GM12874 (cell line): ENCODE measurements around the gene SLC25A21.
A peak's percentile ranks its signal among the peaks of the same experiment; 100 is the strongest.

Source experiments
- TF ChIP-seq, protein P1 (sequence below): IDR thresholded peaks from 2 replicates; pipeline ENCODE4 v1.5.1; 2011; ENCODE audit warnings: low read depth, mild to moderate bottlenecking, control low read depth, low read length, moderate library complexity; ENCODE audit not compliant: insufficient read depth

SLC25A21 gene

DNA sequence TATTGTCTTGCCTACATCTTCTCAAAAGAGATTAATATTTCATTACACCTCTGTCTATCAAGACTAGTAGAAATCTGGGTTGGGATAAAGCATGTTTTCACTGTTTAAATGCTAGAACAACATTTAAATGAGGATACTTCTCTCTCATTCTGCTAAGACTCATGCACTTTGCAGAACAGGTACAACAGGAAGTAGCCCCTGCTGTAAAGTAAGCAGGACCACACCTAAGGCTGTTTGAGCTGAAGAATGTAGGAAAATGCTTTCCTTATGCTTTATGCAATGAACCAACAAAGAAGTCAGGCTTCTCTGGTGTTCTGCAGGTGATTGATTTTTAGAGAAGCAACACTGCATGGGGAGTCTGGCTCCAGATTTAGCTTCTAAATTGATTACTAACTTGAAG, 421.3 kb downstream of the SLC25A21 start:
- TF ChIP-seq, protein P1, sequence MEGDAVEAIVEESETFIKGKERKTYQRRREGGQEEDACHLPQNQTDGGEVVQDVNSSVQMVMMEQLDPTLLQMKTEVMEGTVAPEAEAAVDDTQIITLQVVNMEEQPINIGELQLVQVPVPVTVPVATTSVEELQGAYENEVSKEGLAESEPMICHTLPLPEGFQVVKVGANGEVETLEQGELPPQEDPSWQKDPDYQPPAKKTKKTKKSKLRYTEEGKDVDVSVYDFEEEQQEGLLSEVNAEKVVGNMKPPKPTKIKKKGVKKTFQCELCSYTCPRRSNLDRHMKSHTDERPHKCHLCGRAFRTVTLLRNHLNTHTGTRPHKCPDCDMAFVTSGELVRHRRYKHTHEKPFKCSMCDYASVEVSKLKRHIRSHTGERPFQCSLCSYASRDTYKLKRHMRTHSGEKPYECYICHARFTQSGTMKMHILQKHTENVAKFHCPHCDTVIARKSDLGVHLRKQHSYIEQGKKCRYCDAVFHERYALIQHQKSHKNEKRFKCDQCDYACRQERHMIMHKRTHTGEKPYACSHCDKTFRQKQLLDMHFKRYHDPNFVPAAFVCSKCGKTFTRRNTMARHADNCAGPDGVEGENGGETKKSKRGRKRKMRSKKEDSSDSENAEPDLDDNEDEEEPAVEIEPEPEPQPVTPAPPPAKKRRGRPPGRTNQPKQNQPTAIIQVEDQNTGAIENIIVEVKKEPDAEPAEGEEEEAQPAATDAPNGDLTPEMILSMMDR: no peak

DNA sequence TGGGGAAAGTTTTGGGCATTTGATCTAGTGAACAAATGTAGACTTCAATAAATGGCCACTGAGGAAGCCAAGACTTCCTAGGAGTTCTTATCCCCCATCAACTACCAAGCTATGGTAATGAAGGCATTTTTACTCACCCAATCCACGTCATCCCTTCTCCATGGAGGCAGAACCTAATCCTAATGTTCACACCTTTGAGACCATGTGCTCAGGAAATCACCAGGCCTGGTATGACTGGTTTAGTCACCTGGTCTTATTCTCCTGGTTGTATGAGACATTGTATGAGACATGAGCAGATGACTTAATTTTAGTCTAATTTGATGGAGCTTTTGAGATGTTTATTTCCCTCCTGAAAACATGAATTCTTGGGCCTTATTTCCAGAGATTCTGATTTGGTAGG, 422.2 kb downstream of the SLC25A21 start:
- TF ChIP-seq, protein P1: no peak

DNA sequence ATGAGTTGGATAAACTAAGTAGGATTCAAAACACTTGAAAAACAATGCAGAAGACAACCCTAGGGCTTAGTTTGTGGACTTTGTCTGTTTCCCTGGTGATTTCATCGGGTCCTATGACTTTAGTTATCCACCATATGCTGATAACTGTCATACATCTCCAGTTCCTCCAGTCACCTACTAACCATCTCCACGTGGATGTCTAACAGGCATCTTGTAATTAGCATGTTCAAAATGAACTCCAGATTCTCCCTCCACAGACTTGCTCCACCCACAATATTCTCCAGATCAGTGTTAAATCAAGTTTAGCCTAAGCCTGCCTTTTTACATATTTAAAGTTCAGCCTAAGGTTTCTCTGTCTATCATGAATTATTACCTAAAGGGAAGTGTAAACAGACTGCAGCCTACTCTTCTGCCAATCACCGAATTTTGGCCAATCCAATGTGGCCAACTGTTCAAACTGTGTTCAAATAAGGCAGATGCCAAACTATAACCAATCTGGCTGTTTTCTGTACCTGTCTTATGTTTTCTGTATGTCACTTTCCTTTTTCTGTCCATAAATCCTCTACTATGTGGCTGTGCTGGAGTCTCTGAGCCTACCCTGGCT, 423.7 kb downstream of the SLC25A21 start:
- TF ChIP-seq, protein P1: no peak

DNA sequence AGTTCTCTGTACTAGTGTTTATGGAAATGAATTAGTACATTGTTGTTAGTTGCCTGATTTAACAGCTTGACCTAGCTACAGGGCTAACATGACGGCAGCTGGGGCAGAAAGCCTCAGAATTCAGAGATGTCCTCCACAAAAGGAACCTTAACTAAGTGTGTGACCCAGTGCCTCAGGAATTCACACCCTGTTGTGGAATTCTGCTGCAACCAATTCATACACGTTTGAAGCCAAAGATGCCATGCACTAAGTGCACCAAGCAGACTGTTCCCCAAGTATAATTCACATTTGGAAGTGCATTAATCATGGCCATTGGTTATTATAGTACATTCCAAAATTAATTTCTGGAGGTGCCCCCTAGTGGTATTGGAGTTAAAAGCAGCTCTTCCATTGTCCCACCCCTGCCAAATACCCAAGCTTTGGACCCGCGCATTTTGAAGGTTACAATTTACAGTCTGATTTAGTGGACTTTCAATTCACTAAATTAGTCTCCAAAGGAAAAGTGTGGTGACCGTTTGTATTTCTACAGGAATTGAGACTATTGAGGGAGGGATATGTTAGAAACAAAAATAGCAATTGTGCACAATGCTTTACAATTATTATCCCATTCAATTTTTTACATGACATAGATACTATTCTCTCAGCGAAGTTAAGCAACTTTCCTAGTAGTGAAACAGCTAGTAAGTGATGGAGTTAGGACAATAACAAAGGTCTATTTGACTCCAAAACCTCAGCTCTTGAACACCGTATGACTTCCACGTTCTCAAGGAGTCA, 424.8 kb downstream of the SLC25A21 start:
- TF ChIP-seq, protein P1: peak; percentile 38; the same call in 1 of the 2 replicates

DNA sequence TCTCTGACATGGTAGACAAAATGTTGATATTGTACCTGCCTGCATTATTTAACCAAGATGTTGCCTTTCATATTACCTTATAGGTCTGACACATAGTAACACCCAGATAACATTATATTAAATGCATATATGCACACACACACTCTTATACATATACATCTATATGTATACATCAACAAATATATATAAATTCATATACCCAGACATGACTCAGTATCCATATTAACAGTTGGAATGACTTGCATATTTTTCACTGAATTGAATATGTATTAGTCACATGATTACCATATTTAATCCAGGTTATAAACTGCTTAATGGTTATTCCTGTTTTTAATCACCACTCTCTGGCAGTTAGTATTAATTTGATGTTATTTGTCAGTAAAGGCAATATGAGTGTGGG, 425.5 kb downstream of the SLC25A21 start:
- TF ChIP-seq, protein P1: no peak

DNA sequence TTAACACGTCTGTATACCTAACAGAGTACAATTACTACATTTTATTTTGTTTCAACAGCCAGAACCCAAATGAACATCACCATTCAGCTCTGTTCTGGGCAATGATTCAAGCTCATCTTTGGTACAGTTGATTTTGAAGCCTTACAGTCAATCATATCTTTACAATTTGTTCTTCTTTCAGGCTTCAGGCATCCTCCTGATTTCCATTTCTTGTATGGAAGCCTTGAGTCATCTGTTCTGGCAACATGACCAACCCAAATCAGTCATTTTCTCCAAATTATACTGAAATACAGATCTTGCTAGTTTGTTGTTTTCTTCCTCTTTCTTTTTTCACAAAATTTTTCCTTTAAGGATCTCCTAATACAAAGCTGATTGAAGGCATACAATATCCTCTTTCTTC, 430.5 kb downstream of the SLC25A21 start:
- TF ChIP-seq, protein P1: no peak

DNA sequence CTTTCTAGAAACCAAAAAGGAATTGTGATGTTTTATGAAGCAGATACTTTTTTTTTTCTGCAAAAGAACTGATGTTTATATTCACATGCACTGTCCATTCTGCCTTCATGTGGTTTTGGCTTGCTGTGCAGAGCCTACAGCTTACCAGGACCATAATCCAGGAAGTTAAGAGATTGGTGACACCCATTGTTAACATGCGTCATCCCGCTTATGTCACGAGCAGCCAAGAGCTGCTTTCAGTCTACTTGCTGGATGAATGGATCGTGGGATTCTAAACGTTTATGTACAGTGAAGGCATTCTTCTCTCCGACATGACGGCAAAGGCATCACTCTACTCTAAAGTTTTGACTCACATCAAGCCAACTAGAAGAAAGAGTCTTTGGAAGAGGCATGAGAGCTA, 434.1 kb downstream of the SLC25A21 start:
- TF ChIP-seq, protein P1: no peak
